Measurements from ENCODE around the gene PIK3CD.

The PIK3CD gene

GRCh38 chr1:9720785-9721605 lies 69.5 kb downstream of the PIK3CD start:
- no peak for DNase-seq

GRCh38 chr1:9721606-9722377 lies 70.3 kb downstream of the PIK3CD start:
- DNase-seq = no peak

DNA sequence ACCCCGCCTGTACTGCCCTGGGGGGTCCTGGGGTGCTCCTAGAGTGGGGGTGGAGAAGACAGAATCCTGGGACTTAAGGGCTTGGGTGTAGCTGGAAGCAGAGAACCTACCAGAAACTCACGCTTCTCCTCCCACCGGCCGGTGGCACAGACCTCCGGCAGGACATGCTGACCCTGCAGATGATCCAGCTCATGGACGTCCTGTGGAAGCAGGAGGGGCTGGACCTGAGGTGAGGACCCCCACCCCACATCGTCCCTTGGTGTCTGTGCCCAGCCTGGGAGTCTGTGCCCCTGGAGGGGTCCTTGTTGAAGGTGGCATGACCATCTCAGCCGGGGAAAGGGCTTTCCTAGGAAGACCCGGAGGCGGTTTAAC lies 70.8 kb downstream of the PIK3CD start:
- no peak for DNase-seq

GRCh38 chr1:9723068-9723805 lies 71.7 kb downstream of the PIK3CD start:
- DNase-seq = no peak

DNA sequence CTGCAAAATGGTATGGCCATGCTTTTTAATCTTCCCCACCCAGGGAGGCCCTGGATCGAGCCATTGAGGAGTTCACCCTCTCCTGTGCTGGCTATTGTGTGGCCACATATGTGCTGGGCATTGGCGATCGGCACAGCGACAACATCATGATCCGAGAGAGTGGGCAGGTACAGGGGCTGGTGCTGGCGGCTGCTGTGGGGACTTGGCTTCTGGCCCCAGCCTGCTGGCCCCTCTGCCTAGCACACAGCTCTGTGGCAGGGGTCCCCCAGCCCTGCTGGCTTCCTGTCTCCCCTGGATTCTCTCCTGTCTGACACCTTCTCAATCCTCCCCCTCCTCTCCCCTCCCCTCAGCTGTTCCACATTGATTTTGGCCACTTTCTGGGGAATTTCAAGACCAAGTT lies 72.4 kb downstream of the PIK3CD start:
- DNase-seq = no peak

DNA sequence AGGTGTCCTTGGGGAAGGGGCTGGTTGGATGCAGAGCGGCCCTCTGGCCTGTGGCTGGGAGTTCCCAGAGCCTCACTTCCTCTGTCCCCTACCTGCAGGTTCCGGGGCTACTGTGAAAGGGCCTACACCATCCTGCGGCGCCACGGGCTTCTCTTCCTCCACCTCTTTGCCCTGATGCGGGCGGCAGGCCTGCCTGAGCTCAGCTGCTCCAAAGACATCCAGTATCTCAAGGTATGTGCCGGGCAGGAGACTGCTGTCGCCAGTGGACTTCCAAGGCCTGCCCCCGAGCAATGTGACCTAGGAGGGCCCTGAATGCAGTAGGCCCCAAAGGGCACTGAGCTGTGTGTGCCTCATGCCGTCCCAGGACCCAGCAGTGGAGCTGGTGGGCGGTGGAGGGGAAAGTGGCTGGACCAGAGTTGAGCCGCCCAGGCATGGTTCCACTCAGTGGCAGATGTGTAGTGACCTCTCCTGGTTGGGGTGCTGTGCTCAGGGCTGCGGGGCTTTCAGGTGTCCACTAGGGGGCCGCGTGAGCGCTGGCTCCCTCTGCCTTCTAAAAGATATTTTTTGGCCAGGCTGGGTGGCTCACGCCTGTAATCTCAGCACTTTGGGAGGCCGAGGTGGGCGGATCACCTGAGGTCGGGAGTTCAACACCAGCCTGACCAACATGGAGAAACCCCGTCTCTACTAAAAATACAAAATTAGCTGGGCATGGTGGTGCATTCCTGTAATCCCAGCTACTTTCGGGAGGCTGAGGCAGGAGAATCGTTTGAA lies 73.4 kb downstream of the PIK3CD start:
- DNase-seq = no peak

- DNase-seq = no peak
These were observed 74.9 kb downstream of the PIK3CD start for GRCh38 chr1:9726406-9726805.

DNA sequence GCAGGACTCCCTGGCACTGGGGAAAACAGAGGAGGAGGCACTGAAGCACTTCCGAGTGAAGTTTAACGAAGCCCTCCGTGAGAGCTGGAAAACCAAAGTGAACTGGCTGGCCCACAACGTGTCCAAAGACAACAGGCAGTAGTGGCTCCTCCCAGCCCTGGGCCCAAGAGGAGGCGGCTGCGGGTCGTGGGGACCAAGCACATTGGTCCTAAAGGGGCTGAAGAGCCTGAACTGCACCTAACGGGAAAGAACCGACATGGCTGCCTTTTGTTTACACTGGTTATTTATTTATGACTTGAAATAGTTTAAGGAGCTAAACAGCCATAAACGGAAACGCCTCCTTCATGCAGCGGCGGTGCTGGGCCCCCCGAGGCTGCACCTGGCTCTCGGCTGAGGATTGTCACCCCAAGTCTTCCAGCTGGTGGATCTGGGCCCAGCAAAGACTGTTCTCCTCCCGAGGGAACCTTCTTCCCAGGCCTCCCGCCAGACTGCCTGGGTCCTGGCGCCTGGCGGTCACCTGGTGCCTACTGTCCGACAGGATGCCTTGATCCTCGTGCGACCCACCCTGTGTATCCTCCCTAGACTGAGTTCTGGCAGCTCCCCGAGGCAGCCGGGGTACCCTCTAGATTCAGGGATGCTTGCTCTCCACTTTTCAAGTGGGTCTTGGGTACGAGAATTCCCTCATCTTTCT lies 75.5 kb downstream of the PIK3CD start:
- no peak for DNase-seq

- DNase-seq = no peak
These were observed 77.1 kb downstream of the PIK3CD start for GRCh38 chr1:9728451-9729295.

DNA sequence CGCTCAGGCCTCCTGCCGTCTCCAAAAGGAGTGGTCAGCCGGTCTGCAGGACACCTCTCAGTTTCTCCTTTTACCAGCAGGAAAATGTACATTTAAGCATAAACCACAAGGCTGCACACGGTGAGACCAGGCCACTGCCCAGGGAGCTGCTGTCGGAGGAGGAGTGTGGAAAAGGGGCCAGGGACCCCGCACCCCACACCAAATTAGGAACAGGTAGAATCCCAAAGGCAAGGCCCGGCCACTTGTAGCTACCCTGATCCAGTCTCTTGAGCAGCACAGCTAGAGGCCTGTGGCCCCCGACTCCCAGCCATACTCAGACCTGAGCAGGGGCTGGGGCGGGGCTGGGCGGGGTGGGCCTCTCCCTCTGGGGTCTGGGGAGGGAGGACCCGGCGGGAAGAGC lies 78.0 kb downstream of the PIK3CD start:
- no peak for DNase-seq

DNA sequence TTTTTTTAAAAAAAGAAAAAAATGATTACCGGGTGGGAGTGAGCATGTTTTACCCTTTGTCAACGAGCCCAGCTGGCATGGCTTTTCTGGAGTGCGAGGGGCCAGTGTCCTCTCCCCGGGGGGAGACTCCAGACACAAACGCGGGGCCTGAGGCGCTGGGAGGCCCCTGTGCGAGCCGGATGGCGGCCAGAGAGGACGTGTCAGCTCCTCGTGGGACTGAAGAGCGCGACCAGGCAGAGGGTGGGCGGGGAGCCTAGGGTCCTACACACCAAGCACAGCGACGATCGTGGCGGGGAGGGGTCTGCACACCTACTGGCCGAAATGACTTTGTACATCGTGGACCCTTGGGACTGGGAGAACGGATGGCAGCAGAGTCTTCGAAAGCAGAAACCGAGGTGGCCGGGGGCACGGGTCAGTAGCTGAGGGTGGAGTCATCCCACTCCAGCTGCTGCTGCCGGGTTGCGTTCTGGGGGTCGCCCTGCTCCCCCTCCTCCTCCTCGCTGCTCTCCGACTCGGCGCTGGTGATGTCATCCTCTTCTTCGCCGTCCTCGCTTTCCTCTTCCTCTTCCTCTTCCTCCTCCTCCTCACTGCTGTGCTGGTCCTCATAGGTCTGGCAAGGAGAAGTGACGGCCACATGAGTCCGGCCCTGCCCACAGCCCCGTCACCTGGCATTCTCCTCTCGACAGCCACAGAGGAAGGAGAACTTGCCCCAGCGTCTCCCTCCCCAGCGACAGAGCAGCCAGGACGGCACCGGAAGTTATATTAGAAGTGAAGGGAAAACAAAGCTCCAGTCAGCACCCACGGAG lies 78.8 kb downstream of the PIK3CD start:
- no peak for DNase-seq

DNA sequence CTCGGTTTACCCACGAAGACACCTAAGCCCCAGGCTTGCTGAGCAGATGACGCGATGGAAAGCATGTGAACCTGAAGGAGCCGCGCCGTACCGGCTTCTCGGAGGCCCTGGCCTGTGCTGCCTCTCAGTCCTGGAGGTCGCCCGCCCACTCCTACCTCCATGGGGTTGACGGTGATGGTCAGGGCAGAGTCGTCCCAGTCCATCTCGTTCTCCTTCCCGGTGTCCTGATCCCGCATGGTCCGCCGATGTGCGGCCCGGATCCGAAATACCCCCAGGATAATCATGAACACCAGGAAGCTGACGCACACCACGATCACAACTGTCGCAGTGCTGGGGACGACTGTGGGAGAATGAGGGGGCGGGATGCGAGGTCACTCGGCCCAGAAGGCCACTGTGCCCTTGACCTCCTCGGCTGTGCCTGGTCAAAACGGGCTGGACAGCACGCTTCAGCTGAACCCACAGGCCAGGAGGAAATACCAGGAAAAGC lies 79.6 kb downstream of the PIK3CD start:
- no peak for DNase-seq

- DNase-seq = no peak
These were observed 80.0 kb downstream of the PIK3CD start for GRCh38 chr1:9731561-9731960.

DNA sequence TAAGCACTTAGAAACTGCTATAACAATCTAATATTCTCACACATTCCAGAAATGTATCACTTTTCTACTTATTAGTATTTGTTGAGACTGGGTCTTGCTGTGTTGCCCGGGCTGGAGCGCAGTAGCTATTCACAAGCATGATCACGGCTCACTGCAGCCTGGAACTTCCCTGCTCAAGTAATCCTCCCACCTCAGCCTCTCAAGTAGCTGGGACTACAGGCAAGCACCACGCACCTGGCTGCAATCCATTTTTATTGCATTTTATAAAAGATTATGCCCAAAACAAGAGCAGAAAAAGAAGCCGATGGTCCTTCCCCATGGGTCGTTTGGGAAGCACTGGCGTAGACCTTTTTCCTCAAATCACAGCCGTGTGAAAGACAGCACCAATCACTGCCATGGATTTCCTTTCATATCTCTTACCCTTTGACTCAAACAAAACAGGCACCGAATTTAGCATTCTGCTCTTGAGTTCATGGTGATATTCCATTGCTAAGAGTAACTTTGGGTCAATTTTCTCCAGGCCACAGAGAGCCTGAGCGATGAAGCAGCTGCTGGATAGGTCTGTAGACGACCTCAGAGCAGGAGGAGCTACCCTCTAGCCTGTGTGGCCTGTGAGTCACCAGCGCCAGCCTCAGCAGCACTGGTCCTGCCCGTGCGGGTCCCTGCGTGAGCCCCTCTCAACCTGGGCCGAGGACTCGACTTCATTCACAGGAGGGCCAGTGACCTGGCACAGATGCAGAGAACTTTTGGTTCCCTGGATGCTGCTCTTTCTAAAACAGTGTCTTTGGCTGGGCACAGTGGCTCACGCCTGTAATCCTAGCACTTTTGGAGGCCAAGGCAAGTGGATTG lies 80.8 kb downstream of the PIK3CD start:
- no peak for DNase-seq

- no peak for DNase-seq
These were observed 81.7 kb downstream of the PIK3CD start for GRCh38 chr1:9733160-9733789.

DNA sequence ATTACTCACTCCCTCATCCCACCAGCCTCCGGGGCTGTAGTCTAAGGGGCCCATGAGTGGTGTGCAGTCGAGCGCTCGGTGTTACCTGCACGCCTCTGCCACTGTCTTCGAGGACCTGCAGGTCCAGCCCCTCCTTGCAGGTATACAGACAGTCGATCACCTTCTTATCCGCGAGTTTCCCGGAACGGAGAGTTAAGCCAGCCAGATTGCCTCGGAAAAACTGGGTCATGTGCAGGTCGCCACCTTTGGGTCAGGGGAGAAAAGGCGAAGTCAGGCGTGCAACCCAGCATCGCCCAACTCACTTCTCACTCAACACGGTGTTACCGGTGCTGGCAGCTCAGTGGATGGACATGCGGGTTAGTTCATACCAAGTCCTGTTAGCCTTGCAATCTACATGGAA lies 84.3 kb downstream of the PIK3CD start:
- no peak for DNase-seq

DNA sequence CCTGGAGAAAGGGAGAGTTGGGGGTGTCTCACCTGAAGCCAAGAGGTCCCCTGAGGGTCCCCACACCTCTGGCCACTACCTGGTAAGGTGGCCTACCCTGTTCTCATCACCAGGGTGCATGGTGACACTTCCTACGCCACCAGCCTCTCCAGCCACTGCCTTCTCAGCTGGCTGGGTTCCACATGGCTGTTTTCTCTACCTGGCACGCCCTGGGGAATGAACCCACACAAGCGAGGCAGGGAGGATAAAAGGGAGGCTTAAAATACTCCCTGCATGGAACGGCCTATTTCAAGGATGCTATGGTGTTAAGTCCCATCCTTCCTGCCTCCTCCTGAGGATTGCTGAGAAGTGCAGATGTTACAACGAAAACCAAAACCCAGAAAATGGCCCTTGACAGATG lies 84.7 kb downstream of the PIK3CD start:
- no peak for DNase-seq

GRCh38 chr1:9737057-9737456 lies 85.5 kb downstream of the PIK3CD start:
- DNase-seq = no peak

DNA sequence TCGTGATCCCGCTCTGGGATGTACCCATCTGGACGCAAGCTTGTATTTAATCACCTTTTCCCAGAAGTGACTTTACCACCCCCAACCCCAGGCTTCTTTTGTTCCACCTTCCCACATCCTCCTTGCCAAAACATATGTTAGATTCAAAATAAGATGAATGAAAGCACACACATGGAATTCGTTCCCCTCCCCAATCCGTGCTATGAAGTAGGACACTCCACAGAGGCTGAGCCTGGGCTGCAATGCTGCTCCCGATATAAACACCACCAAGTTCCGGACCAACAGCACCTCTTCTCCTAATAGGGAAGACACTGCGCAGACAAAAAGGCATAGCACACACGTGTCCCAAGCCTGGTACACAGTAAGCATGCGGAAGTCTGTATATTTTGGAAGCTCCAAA lies 86.1 kb downstream of the PIK3CD start:
- no peak for DNase-seq

Measured in SIG-M5 (cell line).